Breast epithelium (tissue), 3 donors: ENCODE measurements around the gene CCDC116.

Experiments used
- POLR2A ChIP-seq: fragments of 450-650 bp; IDR thresholded peaks from one replicate; pipeline ENCODE4 v1.6.1; 2016; ENCODE audit warnings: antibody characterized with exemption, mild to moderate bottlenecking, moderate library complexity
- POLR2AphosphoS5 ChIP-seq, 3 donors: sonication (generic); formaldehyde crosslinking; IDR thresholded peaks; one replicate each; pipeline ENCODE4 v1.6.1; 2017; ENCODE audit warnings: antibody characterized with exemption in 3 of 3
- TF ChIP-seq, protein P1 (sequence below), 3 donors: fragments of 450-650 bp; IDR thresholded peaks; one replicate each; pipeline ENCODE4 v1.5.1; 2016 to 2017; ENCODE audit warnings: antibody characterized with exemption in 3 of 3, mild to moderate bottlenecking in 3 of 3, moderate library complexity in 3 of 3

DNA sequence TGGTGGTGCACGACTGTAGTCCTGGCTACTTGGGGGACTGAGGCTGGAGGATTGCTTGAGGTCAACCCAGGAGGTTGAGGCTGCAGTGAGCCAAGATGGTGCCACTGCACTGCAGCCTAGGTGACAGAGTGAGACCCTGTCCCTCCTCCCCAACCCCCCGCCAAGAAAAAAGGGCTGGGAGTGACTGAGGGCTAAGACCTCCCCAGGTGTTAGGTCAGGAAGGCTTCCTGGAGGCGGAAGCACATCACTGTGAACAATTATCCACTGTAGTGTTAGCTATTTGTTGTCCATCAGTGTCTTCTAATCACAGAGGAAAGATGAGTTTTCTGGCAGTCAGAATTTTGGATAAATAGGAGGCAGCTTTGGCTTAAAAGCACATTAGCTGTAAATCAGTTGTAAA is 11.5 kb upstream of the CCDC116 start:
- TF ChIP-seq, protein P1, sequence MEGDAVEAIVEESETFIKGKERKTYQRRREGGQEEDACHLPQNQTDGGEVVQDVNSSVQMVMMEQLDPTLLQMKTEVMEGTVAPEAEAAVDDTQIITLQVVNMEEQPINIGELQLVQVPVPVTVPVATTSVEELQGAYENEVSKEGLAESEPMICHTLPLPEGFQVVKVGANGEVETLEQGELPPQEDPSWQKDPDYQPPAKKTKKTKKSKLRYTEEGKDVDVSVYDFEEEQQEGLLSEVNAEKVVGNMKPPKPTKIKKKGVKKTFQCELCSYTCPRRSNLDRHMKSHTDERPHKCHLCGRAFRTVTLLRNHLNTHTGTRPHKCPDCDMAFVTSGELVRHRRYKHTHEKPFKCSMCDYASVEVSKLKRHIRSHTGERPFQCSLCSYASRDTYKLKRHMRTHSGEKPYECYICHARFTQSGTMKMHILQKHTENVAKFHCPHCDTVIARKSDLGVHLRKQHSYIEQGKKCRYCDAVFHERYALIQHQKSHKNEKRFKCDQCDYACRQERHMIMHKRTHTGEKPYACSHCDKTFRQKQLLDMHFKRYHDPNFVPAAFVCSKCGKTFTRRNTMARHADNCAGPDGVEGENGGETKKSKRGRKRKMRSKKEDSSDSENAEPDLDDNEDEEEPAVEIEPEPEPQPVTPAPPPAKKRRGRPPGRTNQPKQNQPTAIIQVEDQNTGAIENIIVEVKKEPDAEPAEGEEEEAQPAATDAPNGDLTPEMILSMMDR (IDR thresholded peaks at IDR 0.05): no peak
- TF ChIP-seq POLR2A (no peak), POLR2AphosphoS5 (IDR thresholded peaks at IDR 0.05) (no peak)
